Measurements from ENCODE around the gene ANKRD17.

DNA sequence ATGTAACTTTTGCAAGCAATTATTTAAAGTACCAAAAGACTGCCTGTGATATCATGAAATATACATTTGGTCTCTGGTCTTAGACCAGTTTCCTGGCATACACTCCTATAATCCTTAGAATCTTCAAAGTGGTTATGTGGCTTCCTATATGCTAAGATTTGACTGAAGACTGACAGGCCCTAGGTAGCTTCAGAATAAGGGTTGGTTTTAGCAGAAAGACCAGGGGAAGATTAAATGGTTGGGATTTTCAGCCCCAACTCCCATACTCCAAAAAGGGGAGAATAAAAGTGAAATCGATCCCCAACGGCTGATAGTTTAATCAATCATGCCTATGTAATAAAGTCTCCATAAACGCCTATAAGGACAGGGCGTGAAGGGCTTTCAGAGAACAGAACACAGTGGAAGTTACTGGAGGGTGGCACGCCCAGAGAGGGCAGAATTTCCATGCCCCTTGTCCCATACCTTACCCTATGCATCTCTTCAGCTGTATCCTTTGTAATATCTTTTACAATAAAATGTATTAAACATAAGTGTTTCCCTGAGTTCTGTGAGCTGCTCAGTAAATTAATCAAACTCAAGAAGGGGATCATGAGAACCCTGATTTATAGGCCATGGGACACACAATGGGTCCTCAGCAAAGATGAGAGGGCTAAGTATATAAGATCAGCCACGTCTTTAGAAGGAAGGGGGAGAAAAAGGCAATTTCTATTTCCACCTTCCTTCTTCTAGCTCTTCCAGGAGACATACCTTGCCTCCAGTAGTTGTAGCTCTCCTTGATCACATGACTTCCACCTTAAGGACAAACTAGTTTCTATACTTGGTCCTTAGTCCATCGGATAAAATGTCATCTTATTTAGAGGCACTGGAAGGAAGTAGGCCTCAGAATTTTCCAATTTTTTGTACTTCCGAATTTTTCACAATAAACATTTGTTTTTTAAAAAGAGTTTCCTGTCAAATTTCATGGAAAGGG, 26.8 kb downstream of the ANKRD17 start:
- TF ChIP-seq, protein P1, sequence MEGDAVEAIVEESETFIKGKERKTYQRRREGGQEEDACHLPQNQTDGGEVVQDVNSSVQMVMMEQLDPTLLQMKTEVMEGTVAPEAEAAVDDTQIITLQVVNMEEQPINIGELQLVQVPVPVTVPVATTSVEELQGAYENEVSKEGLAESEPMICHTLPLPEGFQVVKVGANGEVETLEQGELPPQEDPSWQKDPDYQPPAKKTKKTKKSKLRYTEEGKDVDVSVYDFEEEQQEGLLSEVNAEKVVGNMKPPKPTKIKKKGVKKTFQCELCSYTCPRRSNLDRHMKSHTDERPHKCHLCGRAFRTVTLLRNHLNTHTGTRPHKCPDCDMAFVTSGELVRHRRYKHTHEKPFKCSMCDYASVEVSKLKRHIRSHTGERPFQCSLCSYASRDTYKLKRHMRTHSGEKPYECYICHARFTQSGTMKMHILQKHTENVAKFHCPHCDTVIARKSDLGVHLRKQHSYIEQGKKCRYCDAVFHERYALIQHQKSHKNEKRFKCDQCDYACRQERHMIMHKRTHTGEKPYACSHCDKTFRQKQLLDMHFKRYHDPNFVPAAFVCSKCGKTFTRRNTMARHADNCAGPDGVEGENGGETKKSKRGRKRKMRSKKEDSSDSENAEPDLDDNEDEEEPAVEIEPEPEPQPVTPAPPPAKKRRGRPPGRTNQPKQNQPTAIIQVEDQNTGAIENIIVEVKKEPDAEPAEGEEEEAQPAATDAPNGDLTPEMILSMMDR (IDR thresholded peaks at IDR 0.05): no peak
- TF ChIP-seq POLR2A (IDR thresholded peaks at IDR 0.05): no peak

All from uterus (tissue), 2 donors.